C4-2B (cell line): ENCODE measurements around the gene SYNPO2.
"Not testable (repeated sequence)": the region's sequence is repeated elsewhere in the genome, so short reads cannot be mapped to it uniquely, and the experiment has no call there.

Source experiments
- H3K27ac ChIP-seq: fragments of 450-650 bp; 2 replicates; pipeline ENCODE4 v1.5.1; 2017
- CTCF ChIP-seq: fragments of 450-650 bp; conservative IDR thresholded peaks from 2 replicates; pipeline ENCODE4 v1.5.1; 2017; ENCODE audit warnings: mild to moderate bottlenecking
- ZFX ChIP-seq: fragments of 450-650 bp; IDR thresholded peaks from 2 replicates; pipeline ENCODE4 v1.6.1; 2017

Gene SYNPO2

GRCh38 chr4:119041396-119041795, 152.7 kb downstream of the SYNPO2 start:
- TF ChIP-seq CTCF (no peak), ZFX (no peak)
- H3K27ac ChIP-seq, result no peak overlapping the region

GRCh38 chr4:119041951-119042560, 153.4 kb downstream of the SYNPO2 start:
- no peak for TF ChIP-seq ZFX
- TF ChIP-seq CTCF, result peak; percentile 80
- no peak overlapping the region for H3K27ac ChIP-seq

GRCh38 chr4:119046263-119046662, 157.6 kb downstream of the SYNPO2 start:
- no peak overlapping the region for H3K27ac ChIP-seq
- TF ChIP-seq ZFX (no peak), CTCF (no peak)

GRCh38 chr4:119047059-119047458, 158.4 kb downstream of the SYNPO2 start:
- H3K27ac ChIP-seq, result not testable (repeated sequence)

- TF ChIP-seq ZFX (no peak), CTCF (no peak)
- H3K27ac ChIP-seq, result no peak overlapping the region
These were observed 159.8 kb downstream of the SYNPO2 start for GRCh38 chr4:119048446-119048845.

- TF ChIP-seq CTCF, result no peak
- no peak for TF ChIP-seq ZFX
- H3K27ac ChIP-seq, result no peak overlapping the region
These were observed 160.7 kb downstream of the SYNPO2 start for GRCh38 chr4:119049342-119049741.

GRCh38 chr4:119050527-119051090, 162.0 kb downstream of the SYNPO2 start:
- no peak for TF ChIP-seq ZFX
- TF ChIP-seq CTCF, result no peak
- no peak overlapping the region for H3K27ac ChIP-seq

- H3K27ac ChIP-seq, result no peak overlapping the region
- TF ChIP-seq ZFX (no peak), CTCF (no peak)
These were observed 164.6 kb downstream of the SYNPO2 start for GRCh38 chr4:119053245-119053644.
